ENCODE results near the gene YES1.
A peak's percentile ranks its signal among the peaks of the same experiment; 100 is the strongest.

The YES1 gene

GRCh38 chr18:811892-812375 is at the start of gene YES1:
Gene YES1 (minus strand): TSS chr18:812242. CDS start chr18:756827, 55,415 bp downstream.
- no peak for DNase-seq

GRCh38 chr18:857986-858385 is 45.9 kb upstream of the YES1 start:
- no peak for DNase-seq

- DNase-seq: no peak
Observed at GRCh38 chr18:853471-853870, 41.4 kb upstream of the YES1 start.

GRCh38 chr18:850960-851359 is 38.9 kb upstream of the YES1 start:
- no peak for DNase-seq

- DNase-seq: no peak
Observed at GRCh38 chr18:849021-849420, 37.0 kb upstream of the YES1 start.

GRCh38 chr18:848062-848861 is 36.2 kb upstream of the YES1 start:
- no peak for DNase-seq

GRCh38 chr18:845152-845819 is 33.2 kb upstream of the YES1 start:
- DNase-seq: no peak

GRCh38 chr18:841647-842370 is 29.8 kb upstream of the YES1 start:
- no peak for DNase-seq

- no peak for DNase-seq
Observed at GRCh38 chr18:840516-840915, 28.5 kb upstream of the YES1 start.

- DNase-seq: no peak
Observed at GRCh38 chr18:840023-840408, 28.0 kb upstream of the YES1 start.

- peak; percentile 44 for DNase-seq
Observed at GRCh38 chr18:839224-840022, 27.4 kb upstream of the YES1 start.

GRCh38 chr18:837922-838321 is 25.9 kb upstream of the YES1 start:
- no peak for DNase-seq

- DNase-seq: no peak
Observed at GRCh38 chr18:834082-834720, 22.2 kb upstream of the YES1 start.

- DNase-seq: no peak
Observed at GRCh38 chr18:833197-833596, 21.2 kb upstream of the YES1 start.

GRCh38 chr18:832085-832681 is 20.1 kb upstream of the YES1 start:
- DNase-seq: peak; percentile 15

- DNase-seq: peak; percentile 47
Observed at GRCh38 chr18:830315-830901, 18.4 kb upstream of the YES1 start.

- DNase-seq: no peak
Observed at GRCh38 chr18:829432-829831, 17.4 kb upstream of the YES1 start.

- DNase-seq: no peak
Observed at GRCh38 chr18:827093-827677, 15.1 kb upstream of the YES1 start.

GRCh38 chr18:825891-826585 is 14.0 kb upstream of the YES1 start:
- no peak for DNase-seq

- DNase-seq: no peak
Observed at GRCh38 chr18:824179-824578, 12.1 kb upstream of the YES1 start.
